Brain pericyte (primary cell): Measurements from ENCODE around the gene GADL1.

ENCODE experiments used
- DNase-seq: peaks from one replicate; pipeline ENCODE4 v3.0.0-alpha.2; 2012; ENCODE audit warnings: low read depth, low spot score

Gene GADL1

DNA sequence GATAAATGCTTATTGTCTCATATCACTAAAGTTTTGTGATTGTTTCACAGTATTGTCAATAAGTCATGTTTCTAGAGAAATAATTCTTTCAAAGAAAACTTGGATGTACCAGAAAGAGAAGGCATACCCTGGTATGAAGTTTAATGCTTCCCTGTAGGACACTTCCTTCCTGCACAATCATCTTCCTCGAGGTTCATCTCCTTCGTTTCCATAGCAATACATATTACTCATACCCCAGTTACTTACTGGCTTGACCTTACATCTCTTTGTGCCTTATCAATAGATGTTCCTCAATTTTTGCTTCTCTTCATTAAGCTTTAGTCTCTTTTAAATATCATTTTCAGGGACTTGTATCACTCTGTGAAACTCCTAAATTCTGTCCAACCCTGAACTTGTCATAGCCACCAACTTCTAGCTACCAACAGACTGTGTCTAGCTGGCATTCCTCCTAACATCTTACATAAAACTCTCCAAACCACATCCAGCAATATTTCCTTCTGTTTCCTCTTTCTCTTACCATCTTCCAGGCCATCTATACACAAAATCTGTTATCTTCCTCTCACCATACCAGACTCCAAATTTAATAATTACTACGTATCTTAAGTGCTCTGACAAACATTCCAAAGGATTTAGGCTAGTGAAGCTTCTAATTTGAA, 134.3 kb downstream of the GADL1 start:
- DNase-seq: no peak

- no peak for DNase-seq
These were observed 138.2 kb downstream of the GADL1 start for GRCh38 chr3:30756218-30756617.

DNA sequence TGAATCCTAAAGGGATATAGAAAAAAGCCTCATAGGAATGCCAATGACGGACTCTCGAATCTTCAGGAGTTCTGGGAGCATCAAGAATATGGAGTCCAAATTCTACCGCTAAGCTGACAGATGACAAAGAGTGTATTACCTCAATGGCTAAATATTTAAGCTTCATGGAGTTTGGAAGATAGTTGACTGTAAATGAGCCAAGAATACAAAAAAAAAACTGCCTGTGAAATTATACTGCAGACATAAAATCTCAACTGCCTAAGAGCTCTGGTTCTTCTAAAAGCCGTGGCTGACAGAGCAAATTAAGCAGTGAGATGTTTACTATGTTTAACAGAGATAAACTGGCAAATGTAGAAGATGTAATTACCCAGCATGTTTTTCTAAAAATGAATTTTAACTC, 140.0 kb downstream of the GADL1 start:
- no peak for DNase-seq

DNA sequence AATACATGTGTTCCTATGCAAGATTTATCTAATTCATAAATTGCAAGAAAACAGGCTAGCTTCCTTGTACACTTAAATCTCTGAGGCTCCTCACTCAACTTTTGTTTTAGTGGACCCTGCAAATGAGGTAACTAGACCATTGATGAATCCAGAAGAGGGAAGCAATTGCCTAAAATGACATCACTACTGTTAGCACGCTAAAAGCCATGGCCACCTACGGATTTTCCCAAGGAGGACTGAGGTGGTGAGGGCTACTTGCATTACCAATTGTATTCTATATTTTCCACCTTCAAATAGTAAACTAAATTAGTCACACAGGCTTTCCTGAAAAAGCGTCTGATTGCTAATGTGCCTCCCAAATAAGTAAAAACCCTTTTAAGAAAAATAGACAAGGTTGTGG, 140.7 kb downstream of the GADL1 start:
- DNase-seq: no peak

DNA sequence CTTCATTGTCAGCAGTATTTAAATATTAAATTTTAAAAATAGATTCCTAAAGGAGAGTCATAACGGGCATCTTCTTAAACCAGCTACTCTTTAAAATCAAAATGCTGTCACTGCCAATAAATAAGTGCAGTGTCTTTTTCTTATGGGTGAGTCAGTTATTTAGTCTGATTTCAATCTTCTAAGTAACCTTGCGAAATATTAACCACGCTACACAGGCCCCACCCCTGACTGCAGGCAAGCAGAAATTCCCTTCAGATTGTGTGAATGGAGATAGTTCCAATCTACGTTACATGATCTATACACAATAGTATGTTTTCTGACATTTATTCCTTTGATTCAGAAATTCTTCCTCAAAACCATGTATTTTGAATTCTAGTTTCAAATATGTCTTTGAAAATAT, 141.5 kb downstream of the GADL1 start:
- DNase-seq: no peak

GRCh38 chr3:30752491-30752890, 142.0 kb downstream of the GADL1 start:
- no peak for DNase-seq

- no peak for DNase-seq
These were observed 142.7 kb downstream of the GADL1 start for GRCh38 chr3:30751610-30752299.

- DNase-seq: no peak
These were observed 143.5 kb downstream of the GADL1 start for GRCh38 chr3:30750967-30751366.

GRCh38 chr3:30749230-30749629, 145.2 kb downstream of the GADL1 start:
- DNase-seq: no peak

- no peak for DNase-seq
These were observed 146.6 kb downstream of the GADL1 start for GRCh38 chr3:30747771-30748281.

GRCh38 chr3:30743641-30744317, 150.7 kb downstream of the GADL1 start:
- DNase-seq: no peak

DNA sequence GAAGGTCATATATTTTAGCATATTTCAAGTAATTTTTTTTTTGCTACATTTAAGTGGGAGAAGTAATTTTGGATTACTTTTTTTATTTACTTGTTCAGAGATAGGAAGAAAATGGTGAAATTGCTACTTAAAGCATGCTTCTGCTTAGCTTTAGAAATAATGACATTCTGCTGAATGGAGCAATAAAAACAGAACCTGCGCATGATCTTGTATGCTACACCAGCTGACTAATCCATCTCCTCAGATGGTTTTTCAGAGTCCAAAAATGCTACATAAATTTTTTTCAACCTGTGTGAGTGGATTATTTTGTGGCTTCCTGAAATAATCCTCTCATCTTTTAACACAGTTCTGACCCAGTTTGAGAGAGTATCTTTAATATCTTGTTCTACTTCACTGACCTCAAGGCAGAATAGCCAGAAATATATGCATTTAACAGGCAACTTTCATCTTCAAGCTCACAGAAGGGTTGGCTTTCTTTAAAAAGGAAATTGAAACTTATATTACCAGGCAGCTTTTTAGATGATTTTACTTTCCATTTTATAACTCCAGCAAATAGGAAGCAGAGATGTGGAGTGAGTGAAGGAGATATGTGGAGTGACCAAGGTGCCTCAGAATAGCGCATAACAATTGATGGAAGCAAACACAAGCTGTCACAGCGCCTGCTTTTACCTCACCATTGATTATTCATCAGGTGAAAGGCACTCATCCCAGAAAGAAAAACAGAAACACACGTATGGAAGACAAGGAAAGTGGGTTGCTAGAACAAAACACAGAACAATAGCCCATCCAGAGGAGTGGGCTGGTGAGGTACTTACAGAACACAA, 151.5 kb downstream of the GADL1 start:
- no peak for DNase-seq

- DNase-seq: no peak
These were observed 152.6 kb downstream of the GADL1 start for GRCh38 chr3:30741889-30742288.

- no peak for DNase-seq
These were observed 155.9 kb downstream of the GADL1 start for GRCh38 chr3:30738605-30739004.

DNA sequence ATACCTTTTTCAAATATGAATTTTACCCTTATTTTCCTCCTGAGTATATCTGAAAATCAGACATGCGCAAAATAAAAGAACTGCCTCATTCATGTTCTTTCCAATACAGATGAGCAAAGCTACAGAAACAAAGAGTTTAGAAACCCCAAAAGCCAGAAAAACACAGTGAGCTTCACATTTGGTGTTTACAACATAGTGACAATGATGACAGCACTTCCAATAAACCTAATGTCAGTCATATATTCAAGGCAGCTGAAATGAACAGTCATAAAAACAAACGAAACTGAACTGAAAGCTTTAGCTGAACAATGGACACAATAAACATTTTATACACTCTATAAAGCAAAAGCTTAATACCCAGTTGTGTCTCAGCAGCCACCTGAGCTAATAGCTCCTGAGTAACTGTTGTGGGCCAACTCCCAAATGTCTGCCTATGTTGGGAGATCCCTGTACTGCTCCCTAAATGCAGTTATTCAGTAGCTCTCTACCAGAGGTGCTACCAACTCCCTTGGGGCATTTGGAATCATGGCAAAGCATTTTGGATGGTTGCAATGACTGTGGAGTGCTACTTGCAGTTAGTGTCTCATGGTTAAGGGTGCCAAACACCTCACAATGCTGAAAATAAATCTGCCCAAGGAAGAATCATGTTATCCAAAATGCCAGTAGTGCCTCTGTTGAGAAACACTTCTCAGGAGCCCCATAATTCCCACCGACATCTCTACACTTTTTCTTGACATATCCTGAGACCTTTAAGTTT, 156.5 kb downstream of the GADL1 start:
- DNase-seq: no peak

GRCh38 chr3:30733696-30734095, 160.8 kb downstream of the GADL1 start:
- DNase-seq: no peak

DNA sequence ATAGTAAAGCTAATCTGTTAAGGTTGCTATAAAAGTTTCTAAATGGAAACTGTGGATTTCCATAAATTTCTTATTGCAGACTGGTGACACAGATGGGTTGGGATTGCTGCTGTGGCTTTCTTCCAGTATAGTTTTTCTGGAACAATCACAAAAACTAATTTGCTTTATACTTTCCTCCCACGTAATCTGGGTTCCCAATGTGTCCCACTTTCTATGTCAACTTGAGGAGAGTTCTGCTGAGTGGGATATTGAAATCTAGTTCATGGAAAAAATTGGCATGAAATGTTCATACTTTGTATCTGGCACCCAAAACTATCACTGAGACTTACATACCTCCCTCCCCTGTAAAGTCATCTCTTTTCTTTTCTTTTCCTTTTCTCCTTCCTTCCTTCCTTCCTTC, 161.3 kb downstream of the GADL1 start:
- DNase-seq: no peak

GRCh38 chr3:30730967-30731366, 163.5 kb downstream of the GADL1 start:
- DNase-seq: no peak

DNA sequence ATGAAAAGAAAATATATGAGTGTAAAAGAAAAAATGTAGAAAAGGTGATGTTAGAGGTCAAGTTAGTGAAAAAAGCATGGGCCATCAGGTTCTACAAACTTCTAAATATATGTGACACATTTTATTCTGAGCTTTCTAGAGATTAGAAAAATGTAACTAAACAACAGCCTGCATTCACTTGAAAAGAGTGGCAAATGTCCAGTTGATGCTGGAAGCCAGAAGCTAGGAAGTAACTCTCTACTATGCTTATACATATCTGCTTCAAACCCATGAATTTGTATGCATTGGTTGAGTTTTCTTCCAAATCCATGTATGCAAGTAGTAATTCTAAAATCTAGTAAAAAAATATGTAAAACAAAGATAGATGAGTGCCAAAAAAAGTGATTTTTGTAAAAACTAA, 164.5 kb downstream of the GADL1 start:
- DNase-seq: no peak

GRCh38 chr3:30729512-30729911, 164.9 kb downstream of the GADL1 start:
- no peak for DNase-seq

DNA sequence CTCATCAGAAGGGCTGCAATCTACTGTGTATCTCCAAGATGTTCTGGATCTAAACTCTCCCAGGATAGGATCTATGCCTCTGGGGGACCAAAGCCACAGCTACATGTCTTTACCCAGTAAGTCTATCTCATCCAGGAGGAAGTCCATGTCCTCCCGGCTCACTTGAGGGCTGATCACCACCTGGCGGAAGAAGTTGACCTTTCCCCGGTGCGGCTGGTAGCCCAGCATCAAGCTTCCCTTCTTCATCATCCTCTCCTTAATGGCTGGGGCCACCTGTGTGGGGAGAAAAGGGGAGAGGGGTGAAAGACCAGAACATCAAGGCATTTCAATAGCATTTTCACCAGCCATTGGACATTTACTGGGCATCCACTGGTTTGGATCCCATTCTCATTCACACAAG, 166.3 kb downstream of the GADL1 start:
- no peak for DNase-seq
